GM12874 (cell line): ENCODE results near the gene KDM3A.

Source experiments
- TF ChIP-seq, protein P1 (sequence below): IDR thresholded peaks from 2 replicates; pipeline ENCODE4 v1.5.1; 2011; ENCODE audit warnings: low read depth, mild to moderate bottlenecking, control low read depth, low read length, moderate library complexity; ENCODE audit not compliant: insufficient read depth

Gene KDM3A

DNA sequence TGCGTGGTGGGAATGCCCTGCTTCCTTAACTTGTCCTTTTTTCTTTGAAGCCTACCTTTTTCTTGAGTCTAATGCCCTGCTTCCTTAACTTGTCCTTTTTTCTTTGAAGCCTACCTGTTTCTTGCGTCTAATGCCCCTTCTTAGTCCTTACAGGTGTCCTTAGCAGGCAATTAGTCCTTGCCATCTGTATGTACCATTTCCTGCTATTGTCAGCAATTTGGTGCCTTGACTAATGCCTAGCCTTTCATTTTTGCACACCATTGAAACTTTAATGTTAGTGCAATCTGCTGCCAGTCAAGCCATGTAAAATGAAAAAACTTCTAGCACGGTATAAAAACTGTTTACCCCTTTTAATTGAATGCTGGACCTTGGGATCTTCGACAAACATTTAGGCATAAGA, 4.3 kb downstream of the KDM3A start:
- TF ChIP-seq, protein P1, sequence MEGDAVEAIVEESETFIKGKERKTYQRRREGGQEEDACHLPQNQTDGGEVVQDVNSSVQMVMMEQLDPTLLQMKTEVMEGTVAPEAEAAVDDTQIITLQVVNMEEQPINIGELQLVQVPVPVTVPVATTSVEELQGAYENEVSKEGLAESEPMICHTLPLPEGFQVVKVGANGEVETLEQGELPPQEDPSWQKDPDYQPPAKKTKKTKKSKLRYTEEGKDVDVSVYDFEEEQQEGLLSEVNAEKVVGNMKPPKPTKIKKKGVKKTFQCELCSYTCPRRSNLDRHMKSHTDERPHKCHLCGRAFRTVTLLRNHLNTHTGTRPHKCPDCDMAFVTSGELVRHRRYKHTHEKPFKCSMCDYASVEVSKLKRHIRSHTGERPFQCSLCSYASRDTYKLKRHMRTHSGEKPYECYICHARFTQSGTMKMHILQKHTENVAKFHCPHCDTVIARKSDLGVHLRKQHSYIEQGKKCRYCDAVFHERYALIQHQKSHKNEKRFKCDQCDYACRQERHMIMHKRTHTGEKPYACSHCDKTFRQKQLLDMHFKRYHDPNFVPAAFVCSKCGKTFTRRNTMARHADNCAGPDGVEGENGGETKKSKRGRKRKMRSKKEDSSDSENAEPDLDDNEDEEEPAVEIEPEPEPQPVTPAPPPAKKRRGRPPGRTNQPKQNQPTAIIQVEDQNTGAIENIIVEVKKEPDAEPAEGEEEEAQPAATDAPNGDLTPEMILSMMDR: no peak

DNA sequence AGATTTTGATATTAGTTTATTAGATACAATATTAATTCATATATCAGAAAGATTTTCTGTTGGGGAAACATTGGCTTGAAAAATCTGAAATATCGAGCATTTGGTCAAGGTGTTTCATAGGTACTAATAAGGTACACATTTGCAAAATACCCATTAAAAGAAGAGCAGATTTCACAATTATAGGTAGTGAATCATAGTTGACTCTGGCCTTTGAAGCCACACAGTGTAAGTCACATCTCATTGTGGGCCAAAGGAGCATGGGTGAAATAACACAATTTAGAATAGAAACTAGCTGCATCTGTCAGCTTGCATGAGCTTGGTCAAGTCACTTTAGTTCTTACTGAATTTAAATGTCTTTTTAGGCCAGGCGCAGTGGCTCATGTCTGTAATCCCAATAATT, 4.9 kb downstream of the KDM3A start:
- TF ChIP-seq, protein P1: no peak

DNA sequence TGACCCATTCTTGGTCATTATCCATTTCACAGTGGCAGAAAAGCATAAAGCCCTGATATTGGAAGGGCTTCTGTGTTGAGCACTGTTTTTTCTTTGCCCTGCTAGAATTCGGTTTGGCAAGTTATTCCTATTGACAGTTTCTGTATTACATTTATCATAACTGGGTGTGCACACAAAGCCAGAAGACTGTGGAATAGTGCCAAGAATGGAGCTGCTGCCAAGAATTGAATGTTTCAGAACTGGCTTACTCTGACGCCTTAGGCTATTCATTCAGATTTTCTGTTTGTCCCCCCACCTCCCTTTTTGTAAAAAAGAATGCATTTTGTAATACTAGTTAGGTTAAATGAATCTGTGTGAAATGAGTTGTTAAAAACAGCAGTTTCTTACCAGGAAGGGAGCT, 12.7 kb downstream of the KDM3A start:
- TF ChIP-seq, protein P1: no peak

DNA sequence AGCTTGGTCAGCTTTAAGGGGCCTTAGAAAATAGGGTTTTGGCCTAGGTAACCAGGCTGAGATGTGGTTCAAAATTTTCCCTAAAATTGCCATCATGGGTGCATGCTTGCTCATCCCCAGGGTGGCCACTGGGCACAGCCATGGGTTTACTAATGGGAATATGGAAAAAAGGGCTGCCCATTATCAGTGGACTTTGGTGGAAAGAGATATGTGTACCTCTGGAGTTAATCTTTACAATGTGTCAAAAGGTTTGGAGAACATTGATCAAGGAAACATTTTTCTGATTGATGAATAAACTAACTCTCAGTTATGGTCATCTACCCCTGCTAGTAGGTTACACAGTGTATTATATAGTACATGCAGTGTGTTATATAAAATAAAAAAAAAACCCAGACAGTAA, 13.1 kb downstream of the KDM3A start:
- TF ChIP-seq, protein P1: no peak

DNA sequence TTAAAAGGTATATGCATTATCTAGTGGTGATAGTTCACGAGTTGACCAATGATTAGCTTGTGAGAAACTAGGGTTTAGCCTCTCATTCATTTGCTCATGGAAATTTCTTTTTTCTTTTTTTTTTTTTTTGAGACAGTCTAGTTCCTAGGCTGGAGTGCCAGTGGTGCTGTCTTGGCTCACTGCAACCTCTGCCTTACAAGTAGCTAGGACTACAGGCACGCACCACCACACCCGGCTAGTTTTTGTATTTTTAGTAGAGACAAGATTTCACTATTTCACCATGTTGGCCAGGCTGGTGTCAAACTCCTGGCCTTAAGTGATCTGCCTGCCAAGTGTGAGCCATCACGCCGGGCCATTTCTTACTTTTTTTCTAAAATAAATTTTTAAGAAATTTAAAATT, 14.0 kb downstream of the KDM3A start:
- TF ChIP-seq, protein P1: no peak

DNA sequence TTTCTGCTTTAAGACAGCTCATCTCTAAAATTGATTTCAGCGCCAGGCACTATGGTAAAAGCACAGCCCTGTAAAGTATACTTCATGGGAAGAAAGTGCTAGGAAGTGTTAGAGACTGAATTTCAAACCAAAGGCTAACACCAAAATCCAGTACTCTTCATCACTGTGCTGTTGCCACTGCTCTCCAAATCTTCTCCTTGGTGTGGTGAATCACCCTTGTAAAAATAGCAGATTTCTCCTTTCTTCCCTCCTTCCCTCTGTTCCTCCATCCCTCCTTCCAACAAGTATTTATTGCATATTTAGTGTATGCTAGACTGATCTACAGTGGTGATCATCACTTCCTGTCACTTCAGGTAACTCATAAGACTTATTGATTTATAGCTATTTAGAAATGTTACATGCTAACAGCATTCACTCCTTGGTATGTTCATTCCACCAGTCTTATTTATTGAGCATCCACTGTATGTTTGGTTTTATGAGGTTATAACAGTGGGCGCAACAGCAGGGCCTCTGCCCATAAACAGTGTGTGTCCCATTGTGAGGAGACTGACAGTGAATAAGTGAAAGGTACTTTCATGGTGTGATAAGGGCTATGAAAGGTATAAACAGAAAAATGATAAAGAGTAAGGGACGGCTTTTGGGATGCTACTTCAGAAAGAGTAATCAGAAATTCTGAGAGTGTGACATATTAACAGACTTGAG, 20.0 kb downstream of the KDM3A start:
- TF ChIP-seq, protein P1: no peak

DNA sequence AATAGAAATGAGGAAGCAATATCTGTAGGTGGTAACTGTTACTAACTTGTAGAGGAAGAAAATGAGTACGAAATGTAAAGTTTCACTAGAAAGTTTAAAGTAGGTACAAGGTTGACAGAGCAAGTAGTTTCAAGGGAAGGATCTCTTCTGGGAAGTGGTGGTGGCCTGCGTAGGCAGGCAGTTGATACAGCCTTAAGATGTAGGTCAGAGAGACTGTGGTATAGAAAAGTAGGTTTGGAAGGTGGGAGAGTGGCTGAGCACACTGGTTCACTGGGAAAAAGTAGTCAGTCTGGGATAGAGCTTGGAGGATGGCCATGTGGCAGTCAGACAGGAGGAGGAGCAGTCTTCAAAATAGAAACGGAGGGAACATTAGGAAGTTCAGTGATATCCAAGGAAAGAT, 23.5 kb downstream of the KDM3A start:
- TF ChIP-seq, protein P1: no peak
